ENCODE measurements around the gene TMEM63A.

GRCh38 chr1:225882694-225883615, 775 bp upstream of the TMEM63A start:
- peak; percentile 27; the same call in 1 of the 2 replicates for TF ChIP-seq NFIC (IDR thresholded peaks at IDR 0.05; ENCODE audit: borderline replicate concordance)
- no peak for TF ChIP-seq EP300 (IDR thresholded peaks at IDR 0.05; ENCODE audit: borderline replicate concordance in 1 of 2, low read depth in 1 of 2, low read length in 1 of 2)
- no peak for TF ChIP-seq MXI1 (IDR thresholded peaks at IDR 0.05; ENCODE audit: low read depth, low read length)
- no peak for TF ChIP-seq USF1 (IDR thresholded peaks at IDR 0.05; ENCODE audit: borderline replicate concordance, low read depth)
- no peak for TF ChIP-seq POLR2AphosphoS5 (IDR thresholded peaks at IDR 0.05; ENCODE audit: low read depth, low read length)
- no peak for TF ChIP-seq CTCF (IDR thresholded peaks at IDR 0.05)
- TF ChIP-seq PBX3 (IDR thresholded peaks at IDR 0.05): no peak
- TF ChIP-seq FOXM1 (IDR thresholded peaks at IDR 0.05; ENCODE audit: low read depth): no peak
- TF ChIP-seq REST (IDR thresholded peaks at IDR 0.05; ENCODE audit: low read depth, low read length): no peak
- no peak for TF ChIP-seq GATA2 (CRISPR knock-in tag; IDR thresholded peaks at IDR 0.05)
- TF ChIP-seq JUND (IDR thresholded peaks at IDR 0.05): no peak
- TF ChIP-seq SIN3A (IDR thresholded peaks at IDR 0.05; ENCODE audit: borderline replicate concordance, low read depth, low read length): peak; percentile 43; the same call in 1 of the 2 replicates
- no peak for TF ChIP-seq MAX (IDR thresholded peaks at IDR 0.05; ENCODE audit: low read depth)
- no peak for TF ChIP-seq MEF2A (IDR thresholded peaks at IDR 0.05; ENCODE audit: borderline replicate concordance, low read depth)

All from SK-N-SH (cell line).